Keratinocyte (primary cell): ENCODE results near the gene STARD4.

Experiments used
- EZH2 ChIP-seq: IDR thresholded peaks from one replicate; pipeline ENCODE4 v1.6.1; 2012; ENCODE audit warnings: inconsistent platforms, mild to moderate bottlenecking, low read length, moderate library complexity
- TF ChIP-seq, protein P1 (sequence below), 3 experiments: IDR thresholded peaks in 1 of 3; conservative IDR thresholded peaks in 1 of 3; optimal IDR thresholded peaks in 1 of 3; 2 replicates in 2 of 3; 3 replicates in 1 of 3; pipeline versions ENCODE3 to v1.5.1; 2011; ENCODE audit warnings: low read length in 3 of 3, mild to moderate bottlenecking in 3 of 3, moderate library complexity in 2 of 3, control low read depth in 1 of 3, inconsistent platforms in 1 of 3; ENCODE audit not compliant: insufficient read depth in 2 of 3; ENCODE audit errors: extremely low read depth in 1 of 3

DNA sequence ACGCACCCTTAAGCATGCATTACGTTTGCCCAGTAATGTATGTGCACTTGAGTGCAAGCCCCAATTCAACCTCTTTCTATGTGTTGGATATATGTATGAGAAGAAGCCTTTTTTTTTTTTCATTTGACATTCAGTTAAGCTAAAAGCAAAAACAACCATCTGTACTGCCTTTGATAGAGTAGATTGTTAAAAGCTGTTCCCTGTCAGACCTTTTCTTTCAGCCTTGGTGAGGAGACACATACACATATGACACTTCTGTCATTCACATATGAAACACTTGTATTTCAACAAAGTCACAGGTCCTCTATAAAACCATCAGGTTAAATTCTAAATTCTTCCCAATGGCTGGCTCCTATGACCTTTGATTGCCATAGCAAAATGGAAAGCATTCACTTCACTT, 40.2 kb upstream of the STARD4 start:
- TF ChIP-seq EZH2: no peak
- TF ChIP-seq, protein P1, sequence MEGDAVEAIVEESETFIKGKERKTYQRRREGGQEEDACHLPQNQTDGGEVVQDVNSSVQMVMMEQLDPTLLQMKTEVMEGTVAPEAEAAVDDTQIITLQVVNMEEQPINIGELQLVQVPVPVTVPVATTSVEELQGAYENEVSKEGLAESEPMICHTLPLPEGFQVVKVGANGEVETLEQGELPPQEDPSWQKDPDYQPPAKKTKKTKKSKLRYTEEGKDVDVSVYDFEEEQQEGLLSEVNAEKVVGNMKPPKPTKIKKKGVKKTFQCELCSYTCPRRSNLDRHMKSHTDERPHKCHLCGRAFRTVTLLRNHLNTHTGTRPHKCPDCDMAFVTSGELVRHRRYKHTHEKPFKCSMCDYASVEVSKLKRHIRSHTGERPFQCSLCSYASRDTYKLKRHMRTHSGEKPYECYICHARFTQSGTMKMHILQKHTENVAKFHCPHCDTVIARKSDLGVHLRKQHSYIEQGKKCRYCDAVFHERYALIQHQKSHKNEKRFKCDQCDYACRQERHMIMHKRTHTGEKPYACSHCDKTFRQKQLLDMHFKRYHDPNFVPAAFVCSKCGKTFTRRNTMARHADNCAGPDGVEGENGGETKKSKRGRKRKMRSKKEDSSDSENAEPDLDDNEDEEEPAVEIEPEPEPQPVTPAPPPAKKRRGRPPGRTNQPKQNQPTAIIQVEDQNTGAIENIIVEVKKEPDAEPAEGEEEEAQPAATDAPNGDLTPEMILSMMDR (optimal IDR thresholded peaks at IDR 0.05 in 1 of 3, IDR thresholded peaks at IDR 0.05 in 1 of 3, conservative IDR thresholded peaks at IDR 0.05 in 1 of 3; ENCODE audit: extremely low read depth in 1 of 3, insufficient read depth in 2 of 3, low read length in 3 of 3): no peak
